Mucosa of descending colon (tissue), 3 donors: ENCODE measurements around the gene BCAN. TPM values are rescaled to one million over a fixed set of nuclear protein-coding genes. Genes with fewer than 3 reads are reported as not detected.

Experiments used
- ATAC-seq: fragments of 200-7000 bp; cut with Tn5 transposase; one replicate; pipeline ENCODE4 v1.9.1; 2020; ENCODE audit warnings: mild to moderate bottlenecking, moderate library complexity
- DNase-seq, 3 donors: peaks; one replicate each; pipeline ENCODE4 v3.0.0-alpha.2; 2020
- H3K36me3 ChIP-seq: fragments of 200-600 bp; one replicate; pipeline ENCODE4 v1.8.0; 2021; ENCODE audit warnings: low read depth, mild to moderate bottlenecking
- H3K4me1 ChIP-seq: fragments of 200-600 bp; one replicate; pipeline ENCODE4 v1.8.0; 2021; ENCODE audit warnings: low read depth, mild to moderate bottlenecking
- H3K4me3 ChIP-seq: fragments of 200-600 bp; one replicate; pipeline ENCODE4 v1.8.0; 2021; ENCODE audit warnings: mild to moderate bottlenecking
- H3K9me3 ChIP-seq: fragments of 200-600 bp; one replicate; pipeline ENCODE4 v1.8.0; 2021; ENCODE audit warnings: mild to moderate bottlenecking
- CTCF ChIP-seq: fragments of 200-600 bp; IDR thresholded peaks from one replicate; pipeline ENCODE4 v1.8.0; 2022; ENCODE audit warnings: antibody characterized with exemption, mild to moderate bottlenecking
- intact Hi-C, 2 donors: fragments of 100-400 bp; cut with DNase I in 1 of 2; cut with micrococcal nuclease in 1 of 2; formaldehyde crosslinking; loops; one replicate each; pipeline versions ENCODE4 v1.11.0 to v1.11.1; 2022; cut with DNase I, micrococcal nuclease
- total RNA-seq, 3 donors: library from RNA; stranded (reverse); fragmentation: NEBNext Ultra II Directional in 2 of 3; extraction: Animal tissue kit (Norgen Biotek cat#: 25700) in 2 of 3; gene quantifications; one replicate each; pipeline versions ENCODE4 v1.2.1 to v1.2.4, GENCODE V29; 2021 to 2023
- donor health status: DM: no; HTN: no; CAD: no; lungs with moderate emphysema.
- donor health status: DM: no; HTN: no; CAD: no.
- donor health status: DM: no; HTN: yes; CAD: no.

Gene BCAN
- total RNA-seq, 3 donors from 2014 or later: 0.14 to 0.79 TPM; not detected in 1

GRCh38 chr1:156704166-156704711 is 62.3 kb downstream of the BCAN start:
- DNase-seq (no peak), ATAC-seq (no peak)
- H3K4me1 ChIP-seq: peaks cover 24% of the 10 kb centered on the region
- TF ChIP-seq CTCF: no peak
- intact Hi-C loops: no loop called here
- H3K4me3 ChIP-seq: no peak overlapping the region
- H3K9me3 ChIP-seq: no peaks in the 10 kb centered on the region
- H3K36me3 ChIP-seq: no peaks in the 10 kb centered on the region

GRCh38 chr1:156704930-156705320 is 63.0 kb downstream of the BCAN start:
- peaks cover 26% of the 10 kb centered on the region for H3K4me1 ChIP-seq
- no peak for TF ChIP-seq CTCF
- H3K9me3 ChIP-seq: no peaks in the 10 kb centered on the region
- intact Hi-C loops: no loop called here
- peak; percentile 23 for ATAC-seq
- H3K36me3 ChIP-seq: no peaks in the 10 kb centered on the region
- peak in 1 of 3 donors; percentile 42 for DNase-seq
- no peak overlapping the region for H3K4me3 ChIP-seq

DNA sequence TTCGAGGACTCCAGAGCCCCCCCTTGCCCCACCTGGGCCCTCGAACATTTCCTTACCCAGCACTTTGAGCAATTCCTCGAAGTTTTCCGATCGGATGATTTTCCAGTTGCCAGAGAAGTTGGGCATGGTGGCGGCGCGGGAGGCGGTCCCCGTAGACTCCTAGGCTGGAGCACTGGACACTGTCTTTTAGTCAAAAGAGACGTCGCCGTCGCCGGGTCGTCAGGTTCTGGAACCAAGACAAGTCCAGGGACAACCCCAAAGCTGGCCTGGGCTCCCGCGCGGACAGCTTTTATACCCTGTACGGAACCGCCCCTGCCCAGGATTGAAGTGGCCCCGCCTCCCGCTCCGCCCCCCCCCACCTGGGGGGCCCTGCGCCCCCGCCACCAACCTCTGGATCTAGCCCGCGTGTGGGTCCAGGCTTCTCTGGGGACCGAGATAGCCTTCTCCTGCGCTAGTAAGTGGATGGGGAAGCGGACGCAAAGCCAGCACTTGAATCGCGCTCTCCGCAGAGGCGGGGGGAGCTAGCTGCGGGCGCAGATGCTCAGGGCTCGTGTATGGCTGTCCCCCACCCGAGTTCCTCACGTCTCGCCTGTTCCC is 63.5 kb downstream of the BCAN start, which contains the start of gene CRABP2:
Gene CRABP2, minus strand, starts transcription at position 263 of the 597 bp plus-strand sequence. Its CDS starts 137 bp downstream, at position 126.
- DNase-seq (peak in 1 of 3 donors; percentile 35), ATAC-seq (no peak)
- peaks cover 26% of the 10 kb centered on the region for H3K4me1 ChIP-seq
- H3K4me3 ChIP-seq: no peak within 1 kb of the TSS
- no peaks in the 10 kb centered on the region for H3K9me3 ChIP-seq
- intact Hi-C loops: no loop called here
- H3K36me3 ChIP-seq: no peaks in the 10 kb centered on the region
- no peak for TF ChIP-seq CTCF

DNA sequence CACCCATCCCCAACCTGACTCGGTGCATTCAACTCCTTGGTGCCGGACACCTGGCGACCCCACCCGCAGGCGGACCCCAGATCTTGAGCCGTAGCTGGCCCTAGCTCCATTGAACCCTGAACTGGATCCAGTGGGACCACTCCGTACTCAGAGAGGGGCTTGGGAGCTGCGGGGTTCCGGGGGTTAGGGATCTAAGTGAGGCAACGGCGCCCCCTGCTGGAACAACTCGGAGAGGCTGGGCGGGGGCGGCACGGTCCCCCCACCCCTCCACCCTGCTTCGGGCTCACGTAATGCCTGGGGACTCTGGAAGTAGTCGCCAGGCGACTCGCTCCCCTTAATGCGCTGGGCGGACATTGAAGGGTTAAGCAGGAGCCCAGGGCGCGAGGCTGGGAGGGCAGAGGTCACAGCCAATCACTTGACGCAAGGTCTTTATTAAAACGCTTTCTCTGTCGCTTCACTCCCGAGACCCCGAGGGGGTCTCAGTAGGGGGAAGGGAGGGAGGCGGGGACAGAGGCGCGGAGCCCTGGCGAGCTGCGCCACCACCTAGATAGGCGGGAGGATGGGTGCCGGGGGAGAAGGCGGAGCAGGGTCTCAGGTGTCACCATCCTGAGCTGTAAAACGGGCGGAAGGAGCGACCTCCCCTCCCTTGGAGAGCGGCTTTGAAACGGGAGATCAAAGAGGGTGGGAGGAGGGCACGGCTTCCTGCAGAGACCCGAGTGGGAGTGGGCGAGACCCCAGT is 64.2 kb downstream of the BCAN start:
- peak in 2 of 3 donors; percentile 64 to 69 for DNase-seq
- no peaks in the 10 kb centered on the region for H3K36me3 ChIP-seq
- peak; percentile 50 for ATAC-seq
- no peaks in the 10 kb centered on the region for H3K9me3 ChIP-seq
- peak; percentile 54 for TF ChIP-seq CTCF
- intact Hi-C loops: no loop called here
- H3K4me1 ChIP-seq: peaks cover 26% of the 10 kb centered on the region
- H3K4me3 ChIP-seq: no peak overlapping the region

- no peak for TF ChIP-seq CTCF
- no peaks in the 10 kb centered on the region for H3K9me3 ChIP-seq
- DNase-seq (peak; percentile 54 to 72 (median 55)), ATAC-seq (peak; percentile 40)
- intact Hi-C loops: no loop called here
- no peak overlapping the region for H3K4me3 ChIP-seq
- no peaks in the 10 kb centered on the region for H3K36me3 ChIP-seq
- H3K4me1 ChIP-seq: peaks cover 26% of the 10 kb centered on the region
Observed at GRCh38 chr1:156706657-156707416, 64.9 kb downstream of the BCAN start.
